ENCODE results near the gene ASIC4.

- TF ChIP-seq, protein P1, sequence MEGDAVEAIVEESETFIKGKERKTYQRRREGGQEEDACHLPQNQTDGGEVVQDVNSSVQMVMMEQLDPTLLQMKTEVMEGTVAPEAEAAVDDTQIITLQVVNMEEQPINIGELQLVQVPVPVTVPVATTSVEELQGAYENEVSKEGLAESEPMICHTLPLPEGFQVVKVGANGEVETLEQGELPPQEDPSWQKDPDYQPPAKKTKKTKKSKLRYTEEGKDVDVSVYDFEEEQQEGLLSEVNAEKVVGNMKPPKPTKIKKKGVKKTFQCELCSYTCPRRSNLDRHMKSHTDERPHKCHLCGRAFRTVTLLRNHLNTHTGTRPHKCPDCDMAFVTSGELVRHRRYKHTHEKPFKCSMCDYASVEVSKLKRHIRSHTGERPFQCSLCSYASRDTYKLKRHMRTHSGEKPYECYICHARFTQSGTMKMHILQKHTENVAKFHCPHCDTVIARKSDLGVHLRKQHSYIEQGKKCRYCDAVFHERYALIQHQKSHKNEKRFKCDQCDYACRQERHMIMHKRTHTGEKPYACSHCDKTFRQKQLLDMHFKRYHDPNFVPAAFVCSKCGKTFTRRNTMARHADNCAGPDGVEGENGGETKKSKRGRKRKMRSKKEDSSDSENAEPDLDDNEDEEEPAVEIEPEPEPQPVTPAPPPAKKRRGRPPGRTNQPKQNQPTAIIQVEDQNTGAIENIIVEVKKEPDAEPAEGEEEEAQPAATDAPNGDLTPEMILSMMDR (IDR thresholded peaks at IDR 0.05; ENCODE audit: poor library complexity) = no peak
- TF ChIP-seq EZH2 (IDR thresholded peaks at IDR 0.05; ENCODE audit: borderline replicate concordance) (no peak), EZH2phosphoT487 (IDR thresholded peaks at IDR 0.05; ENCODE audit: low read depth, severe bottlenecking, unreplicated experiment) (no peak)
Measured at GRCh38 chr2:219506153-219506801, 8.0 kb upstream of the ASIC4 start.

Data from hepatocyte (in vitro differentiated cells).